ENCODE results near the gene RETREG1.

The RETREG1 gene

DNA sequence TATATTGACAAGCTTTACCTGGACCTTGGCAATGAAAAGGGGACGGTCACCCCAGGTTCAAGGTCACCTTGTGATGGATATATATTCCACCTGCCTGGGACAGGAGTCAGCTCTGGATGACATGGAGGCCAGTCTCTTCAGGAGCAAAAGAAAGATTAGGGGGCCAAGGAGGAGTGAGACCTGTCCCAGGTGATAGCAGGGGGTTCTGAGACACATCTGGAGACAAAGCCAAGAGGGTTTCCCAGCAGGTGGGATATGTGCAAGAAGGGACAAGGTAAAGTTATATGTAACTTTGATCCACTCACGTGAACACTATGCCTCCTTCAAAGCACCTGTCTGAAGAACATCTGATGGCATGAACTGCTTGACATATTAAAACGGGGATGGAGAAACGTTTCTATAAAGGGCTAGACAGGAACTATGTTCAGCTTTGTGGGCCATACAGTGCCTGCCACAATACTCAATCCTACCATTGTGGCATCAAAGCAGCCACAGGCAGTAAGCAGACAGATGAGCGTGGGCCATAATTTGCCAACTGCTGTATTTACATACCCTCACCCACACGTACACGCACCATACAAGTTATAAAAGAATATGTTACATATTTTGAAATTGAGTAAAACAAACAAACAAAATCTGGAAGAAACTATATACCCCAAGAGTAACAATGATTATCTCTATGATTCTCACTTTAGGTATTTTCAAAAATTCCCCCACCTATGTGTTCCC, 88.3 kb downstream of the RETREG1 start:
- no peak for DNase-seq (ENCODE audit: low read depth in 2 of 2)

DNA sequence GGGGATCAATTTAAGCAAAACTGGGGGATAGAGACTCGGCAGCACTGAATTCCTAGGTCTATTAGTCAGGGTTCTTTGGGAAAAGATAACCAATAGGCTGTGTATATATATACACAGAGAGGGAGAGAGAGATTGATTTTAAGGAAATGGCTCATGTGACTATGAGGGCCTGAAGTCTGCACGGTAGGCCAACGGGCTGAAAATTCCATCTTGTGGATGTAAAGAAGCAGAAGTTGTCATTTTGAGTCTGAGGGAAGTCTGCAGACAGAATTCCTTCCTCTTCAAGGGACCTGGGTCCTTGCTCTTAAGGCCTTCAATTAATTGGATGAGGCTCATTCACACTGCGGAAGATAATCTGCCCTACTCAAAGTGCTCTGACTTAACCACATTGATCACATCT, 91.1 kb downstream of the RETREG1 start:
- DNase-seq (ENCODE audit: low read depth in 2 of 2), result no peak

DNA sequence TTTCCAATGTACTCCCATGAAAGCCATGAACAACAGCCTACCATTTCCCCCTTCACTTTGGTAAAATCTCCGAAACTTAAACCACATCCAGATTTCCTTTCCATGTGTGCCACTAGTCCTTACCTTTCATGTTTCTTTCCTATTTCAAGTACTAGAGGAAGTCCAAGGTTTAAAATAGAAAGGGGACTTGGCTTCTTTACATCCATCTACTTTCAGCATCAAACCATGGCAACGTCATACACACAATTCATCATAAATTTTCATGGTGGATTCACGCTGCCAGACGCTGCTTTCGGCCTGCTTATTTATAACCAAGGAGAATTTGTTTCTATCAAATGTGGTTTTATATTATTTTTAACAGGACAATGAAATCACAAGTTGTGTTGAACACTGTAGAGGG, 92.5 kb downstream of the RETREG1 start:
- DNase-seq (ENCODE audit: low read depth in 2 of 2), result no peak

DNA sequence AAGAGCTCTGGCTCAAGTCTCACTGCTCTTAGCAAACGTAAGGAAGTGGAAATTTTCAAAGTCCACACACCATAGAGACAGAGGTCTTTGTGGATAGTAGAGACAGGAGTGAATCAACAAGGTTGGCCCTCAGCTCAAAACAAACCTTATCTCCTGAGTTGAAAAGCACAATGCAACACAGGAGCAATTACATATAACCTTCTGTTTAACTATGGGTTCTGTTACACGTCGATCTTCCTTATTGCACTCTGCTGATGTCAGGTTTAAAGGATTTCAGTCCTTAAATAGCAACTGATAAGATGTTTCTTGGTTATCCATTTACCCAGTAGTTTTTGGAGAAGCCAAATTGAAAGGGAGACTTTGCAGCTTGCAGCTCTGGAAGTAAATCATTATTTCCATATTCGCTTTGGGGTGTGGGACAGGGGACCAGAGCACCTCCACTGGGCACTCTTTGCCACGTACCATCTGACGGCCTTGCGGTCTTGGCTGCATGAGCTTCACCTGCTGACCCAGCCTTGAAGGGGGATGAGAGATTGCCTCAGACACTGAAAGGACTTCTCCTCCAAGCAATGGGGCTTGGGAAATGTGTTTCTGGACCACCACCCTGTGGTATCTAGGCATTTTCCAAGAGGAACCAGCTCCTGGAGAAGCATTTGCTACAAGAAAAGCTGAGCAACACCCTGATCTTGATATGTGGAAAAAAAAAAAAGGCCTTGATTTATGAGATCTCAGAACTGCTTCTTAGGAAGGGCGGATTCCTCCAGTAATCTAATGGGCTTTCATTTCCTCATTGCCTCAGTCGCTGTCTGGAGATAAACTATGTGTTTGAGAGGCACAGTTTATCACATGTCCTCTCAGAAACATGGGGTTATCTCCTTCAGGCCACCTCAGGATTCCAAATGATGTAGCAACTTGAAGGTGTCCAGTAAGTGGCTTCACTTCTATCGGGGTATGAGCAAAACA, 95.0 kb downstream of the RETREG1 start:
- no peak for DNase-seq (ENCODE audit: low read depth in 2 of 2)

DNA sequence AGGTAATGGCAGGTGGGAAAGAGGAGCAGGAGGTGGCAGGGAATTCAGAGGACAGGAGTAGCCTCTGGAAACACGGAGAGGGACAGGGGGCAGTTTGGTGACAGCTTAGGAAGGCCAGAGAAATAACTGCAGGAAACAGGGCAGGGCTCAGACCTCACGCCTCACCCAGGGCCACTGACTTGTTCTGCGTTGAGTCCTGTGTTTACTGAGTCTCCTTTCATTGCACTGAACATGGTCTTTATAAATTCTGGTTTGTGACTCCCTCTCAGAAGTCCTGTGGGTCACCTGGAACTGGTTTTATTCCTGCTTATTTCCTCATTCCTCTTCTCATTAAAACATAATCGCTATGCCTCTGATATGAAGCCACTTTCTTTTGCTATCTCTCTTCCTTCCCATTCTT, 96.0 kb downstream of the RETREG1 start:
- DNase-seq (ENCODE audit: low read depth in 2 of 2), result no peak

DNA sequence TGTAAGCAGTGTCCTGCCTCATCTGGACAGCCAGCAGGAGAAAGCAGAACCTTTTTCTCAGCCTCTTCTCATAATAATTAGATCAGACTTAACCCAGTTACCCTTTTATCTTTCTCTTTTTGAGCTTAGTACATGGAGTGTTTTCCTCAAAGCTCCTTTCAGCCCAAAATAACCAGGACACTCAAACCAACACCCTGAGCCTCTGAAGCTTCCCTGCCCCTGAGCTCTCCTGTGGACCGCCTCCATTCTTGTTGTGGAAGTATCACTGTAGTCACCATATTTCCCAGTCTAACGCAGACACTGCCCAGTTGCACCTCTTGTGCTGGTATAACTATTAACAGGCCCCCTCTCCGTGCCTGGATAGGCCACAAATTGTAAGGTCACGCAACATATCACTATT, 97.4 kb downstream of the RETREG1 start:
- DNase-seq (ENCODE audit: low read depth in 2 of 2), result no peak

DNA sequence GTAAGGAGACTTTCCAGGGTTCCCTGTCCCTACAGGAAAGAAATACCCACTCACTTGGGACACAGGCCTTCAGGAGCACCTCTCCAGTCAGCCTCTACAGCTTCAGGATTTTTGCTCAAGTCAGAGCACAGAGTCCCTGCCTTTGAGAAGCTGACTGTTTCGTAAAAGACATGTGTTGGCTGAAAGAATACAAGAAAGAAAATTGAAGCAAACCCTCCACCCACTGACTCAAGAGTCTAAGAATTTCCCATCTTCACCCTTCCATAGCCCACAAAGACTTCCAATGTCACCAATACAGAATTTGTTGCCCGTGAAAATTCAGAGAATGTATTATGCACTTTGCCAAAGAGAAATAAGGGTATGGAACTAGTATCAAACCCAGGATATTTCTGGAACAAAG, 98.2 kb downstream of the RETREG1 start:
- no peak for DNase-seq (ENCODE audit: low read depth in 2 of 2)

DNA sequence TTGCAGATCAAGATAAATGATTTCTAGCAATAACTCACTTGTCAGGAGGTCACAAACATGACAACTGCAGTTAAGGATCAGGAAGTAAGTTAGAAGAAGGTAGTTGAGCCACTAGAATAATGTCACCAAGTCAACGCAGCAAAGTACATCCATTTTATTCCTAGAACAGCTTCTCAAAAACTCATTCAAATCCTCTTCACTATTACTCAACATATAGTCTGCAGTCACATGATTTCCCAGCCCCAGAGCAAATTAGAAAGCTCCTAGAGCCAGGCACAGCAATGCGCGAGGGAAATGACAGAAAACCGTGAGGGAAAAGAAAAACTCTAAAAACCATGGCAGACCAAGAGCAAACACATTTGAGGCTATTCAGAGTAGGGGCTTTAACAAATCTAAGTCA, 101.3 kb downstream of the RETREG1 start:
- no peak for DNase-seq (ENCODE audit: low read depth in 2 of 2)

DNA sequence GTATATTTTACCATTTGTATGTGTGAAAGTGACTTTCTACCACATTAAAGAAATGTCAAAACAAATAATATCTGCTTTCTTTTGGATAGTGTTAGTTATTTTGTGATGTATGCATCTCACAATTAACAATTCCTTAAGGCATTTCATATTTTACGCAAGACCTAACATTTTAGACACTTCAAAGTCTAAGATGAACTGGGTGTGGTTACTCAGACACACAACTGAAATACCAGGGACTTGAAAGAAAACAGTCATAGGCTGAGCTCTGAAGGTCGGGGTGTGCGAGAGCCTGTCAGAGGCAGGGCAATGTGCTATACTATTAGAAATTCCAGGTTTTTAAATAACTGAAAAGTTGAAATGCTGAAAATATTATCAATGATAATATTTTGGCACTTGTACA, 106.7 kb downstream of the RETREG1 start:
- DNase-seq (ENCODE audit: low read depth in 2 of 2), result no peak

DNA sequence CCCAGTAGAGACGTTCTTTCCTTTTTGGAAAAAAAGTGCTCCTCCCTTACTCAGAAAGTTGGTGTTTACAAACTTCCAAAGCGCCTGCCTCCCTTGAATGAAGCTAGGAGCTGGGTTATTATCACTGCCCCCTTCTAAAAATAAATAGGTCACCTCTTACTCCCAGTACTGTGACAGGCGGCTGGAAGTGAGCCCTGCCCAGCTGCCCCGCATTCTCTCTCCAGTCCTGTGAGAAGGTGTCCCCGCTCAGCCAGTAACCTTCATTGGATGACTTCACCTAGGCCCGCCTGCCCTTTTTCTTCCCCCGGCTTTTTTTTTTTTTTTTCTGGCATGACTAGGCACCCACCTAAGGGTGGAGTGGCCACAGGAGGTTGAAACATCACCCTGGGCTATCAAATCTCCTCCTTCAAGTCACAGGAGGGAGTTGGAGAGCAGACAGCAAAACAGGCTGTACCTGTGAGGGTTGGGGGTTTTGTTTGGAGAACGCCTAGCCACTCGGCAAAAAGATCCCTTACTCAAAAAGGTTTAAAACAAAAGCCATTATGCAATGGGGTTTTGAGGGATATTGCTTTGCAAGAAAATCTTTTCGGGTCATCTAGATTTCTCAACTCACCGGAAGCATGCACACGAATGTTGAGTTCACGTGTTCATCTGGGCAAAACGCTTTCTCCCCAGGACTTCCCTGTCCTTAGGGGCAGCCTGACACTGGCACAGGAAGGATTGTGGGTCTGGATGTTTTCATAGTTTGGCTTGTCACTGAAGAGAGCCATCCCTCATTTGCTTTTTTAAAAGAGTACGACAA, 107.9 kb downstream of the RETREG1 start:
- DNase-seq (ENCODE audit: low read depth in 2 of 2), result no peak

DNA sequence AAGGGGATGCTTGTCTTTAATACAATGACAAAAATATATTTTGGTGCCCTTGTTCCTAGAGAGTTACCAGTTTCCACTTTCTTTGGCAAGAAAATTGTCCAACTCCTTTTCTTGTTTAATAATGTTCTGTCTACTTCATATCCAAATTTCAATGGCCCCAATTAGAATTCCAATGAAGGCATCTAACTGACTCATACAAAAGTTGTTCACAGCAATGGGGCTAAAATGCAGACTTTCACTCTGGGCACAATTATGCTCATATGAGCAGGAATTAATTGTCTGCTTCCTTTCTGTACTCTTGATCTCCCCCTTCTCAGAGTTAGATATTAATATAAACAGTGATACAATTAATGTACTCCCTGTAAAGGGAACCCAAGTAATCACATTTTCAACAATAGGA, 109.1 kb downstream of the RETREG1 start:
- no peak for DNase-seq (ENCODE audit: low read depth in 2 of 2)

DNA sequence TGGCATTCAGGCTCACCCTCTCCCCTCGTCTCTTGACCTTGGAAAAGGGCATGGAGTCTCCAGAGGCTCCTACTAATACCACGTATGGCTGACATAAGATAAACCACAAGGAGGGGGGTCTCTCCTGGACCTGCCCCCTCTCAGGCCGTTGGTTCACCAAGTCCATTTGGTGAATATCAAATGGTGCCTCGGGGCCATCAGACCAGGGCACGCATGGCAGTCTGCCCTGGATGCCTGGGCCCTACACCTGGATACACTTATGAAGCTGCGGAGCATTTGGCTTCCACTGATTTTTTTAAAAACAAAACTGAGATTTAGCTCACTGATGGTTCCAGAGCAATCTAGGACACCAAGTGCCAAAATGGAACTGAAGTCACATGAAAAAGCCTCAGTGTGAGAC, 110.9 kb downstream of the RETREG1 start:
- DNase-seq (ENCODE audit: low read depth in 2 of 2), result no peak

DNA sequence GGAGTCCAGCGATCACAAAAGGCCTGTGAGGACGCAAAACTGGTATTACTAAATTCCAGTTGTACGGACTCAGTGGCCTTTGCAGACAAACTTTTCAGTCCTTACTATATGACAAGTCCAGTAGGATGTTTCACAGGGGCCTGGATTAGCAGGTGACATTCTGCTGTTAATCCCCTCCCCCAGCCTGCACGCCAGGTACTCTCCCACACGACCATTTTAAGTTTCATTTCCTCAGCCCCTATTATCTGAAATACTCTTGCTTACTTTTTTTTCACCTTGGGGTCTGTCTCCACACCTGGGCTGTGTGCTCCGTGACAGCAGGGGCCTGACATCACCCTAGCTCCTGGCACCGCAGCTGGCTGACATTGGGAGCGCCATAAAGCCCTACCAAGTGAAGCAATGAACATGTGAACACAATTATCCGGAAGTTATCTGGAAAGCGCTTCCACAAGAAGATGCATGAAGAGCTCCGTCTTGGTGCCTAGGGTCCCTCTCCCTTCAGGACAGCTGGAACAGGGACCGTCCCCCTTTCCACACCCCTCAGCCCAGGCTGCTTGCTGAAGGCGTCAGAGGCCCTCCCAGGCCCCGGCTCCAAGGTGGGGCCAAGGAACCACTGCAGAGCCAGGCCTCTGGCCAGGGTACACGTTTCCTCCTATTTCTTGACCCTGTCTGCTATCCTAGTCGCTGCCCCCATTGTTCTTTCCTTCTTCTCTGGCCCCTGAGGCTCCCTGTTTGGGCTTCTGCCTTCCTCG, 111.5 kb downstream of the RETREG1 start:
- no peak for DNase-seq (ENCODE audit: low read depth in 2 of 2)

DNA sequence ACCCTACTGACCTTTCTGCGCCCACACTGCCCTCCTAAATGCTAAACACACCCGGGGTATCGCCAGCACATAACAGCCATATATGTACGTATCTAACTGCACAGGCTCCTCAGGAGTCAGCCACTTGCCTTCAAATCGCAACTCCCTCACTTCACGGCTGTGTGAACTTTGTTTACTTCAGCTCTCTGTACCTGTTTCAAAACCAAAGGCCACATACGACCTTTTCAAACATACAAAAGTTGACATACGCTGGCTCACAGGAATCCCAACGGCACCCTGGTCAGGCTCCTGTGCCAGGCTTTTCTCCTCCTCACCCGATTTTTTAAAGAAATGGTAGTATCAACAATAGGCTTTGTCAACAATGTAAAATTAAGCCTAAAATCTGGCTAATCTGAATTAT, 112.2 kb downstream of the RETREG1 start:
- DNase-seq (ENCODE audit: low read depth in 2 of 2), result no peak

DNA sequence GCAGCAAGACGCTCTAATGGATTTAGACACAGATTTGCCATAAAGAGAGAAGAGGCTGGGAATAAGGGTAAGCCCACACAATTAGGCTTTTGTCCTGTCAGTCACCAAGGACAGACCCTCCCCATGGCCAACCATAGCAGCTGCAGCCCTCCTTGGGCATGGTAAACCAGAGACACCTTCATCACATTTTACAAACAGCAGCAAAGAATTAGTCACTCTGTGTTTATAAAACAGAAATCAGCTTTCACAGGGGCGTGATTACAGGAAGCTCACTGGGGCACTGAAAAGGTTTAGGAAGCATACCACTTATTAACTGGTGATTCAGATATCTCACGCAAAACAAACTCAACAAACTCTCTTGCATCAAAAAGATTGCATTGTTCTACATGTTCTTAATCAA, 113.9 kb downstream of the RETREG1 start:
- DNase-seq (ENCODE audit: low read depth in 2 of 2), result no peak

DNA sequence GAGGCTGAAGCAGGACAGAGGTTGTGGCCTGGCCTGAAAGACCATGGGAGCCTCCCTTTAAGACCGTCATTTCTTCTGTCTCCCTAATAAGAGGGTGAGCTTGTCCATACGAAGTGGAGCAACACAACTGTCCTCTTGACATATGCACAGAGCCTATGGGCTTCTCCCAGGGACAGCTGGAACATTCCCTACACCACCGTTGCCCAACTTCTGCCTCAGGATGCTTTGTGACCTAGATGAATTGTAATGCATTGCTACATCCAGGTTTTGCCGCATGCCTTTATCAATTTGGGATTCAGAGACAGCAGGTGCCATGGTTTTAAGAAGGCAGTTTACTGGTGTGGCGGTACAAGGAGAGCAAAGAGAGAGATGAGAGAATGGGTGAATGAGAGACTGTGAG, 116.8 kb downstream of the RETREG1 start:
- DNase-seq (ENCODE audit: low read depth in 2 of 2), result no peak

DNA sequence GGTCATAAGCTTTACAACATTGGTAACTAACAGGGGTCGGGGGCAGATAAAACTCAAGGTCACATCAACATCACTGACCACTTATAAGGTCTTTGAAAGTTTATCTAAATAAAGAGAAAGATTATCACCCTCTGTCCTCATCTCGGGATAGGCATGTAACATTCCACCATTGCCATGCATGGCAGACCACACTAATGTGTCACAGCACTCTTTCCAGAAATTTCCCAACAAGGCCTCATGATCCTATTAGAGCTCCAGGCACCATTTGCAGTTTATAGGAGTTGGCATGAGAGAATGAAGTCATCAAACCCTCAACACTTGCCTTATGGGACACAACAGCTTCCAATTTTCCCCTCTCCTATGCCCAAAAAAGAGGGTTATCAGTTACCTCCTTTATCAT, 119.3 kb downstream of the RETREG1 start:
- no peak for DNase-seq (ENCODE audit: low read depth in 2 of 2)

DNA sequence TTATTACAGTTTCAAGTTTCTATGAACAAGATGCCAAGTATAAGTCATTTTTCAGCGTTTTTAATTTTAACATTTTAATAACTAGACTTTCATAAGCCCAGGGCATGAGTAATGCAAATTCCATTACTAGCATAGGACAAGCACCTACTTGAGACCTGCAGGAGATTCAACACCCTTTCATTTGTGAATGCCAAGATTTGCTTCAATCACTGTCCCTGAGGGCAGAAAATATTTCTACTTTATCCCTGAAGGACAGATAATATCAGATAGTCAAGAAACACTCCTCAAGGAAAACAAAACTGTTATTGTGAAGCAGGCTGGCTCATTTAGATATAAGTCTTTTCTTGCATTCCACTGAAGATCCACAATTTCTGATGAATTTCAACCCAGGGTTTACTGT, 123.5 kb downstream of the RETREG1 start:
- DNase-seq (ENCODE audit: low read depth in 2 of 2), result no peak

DNA sequence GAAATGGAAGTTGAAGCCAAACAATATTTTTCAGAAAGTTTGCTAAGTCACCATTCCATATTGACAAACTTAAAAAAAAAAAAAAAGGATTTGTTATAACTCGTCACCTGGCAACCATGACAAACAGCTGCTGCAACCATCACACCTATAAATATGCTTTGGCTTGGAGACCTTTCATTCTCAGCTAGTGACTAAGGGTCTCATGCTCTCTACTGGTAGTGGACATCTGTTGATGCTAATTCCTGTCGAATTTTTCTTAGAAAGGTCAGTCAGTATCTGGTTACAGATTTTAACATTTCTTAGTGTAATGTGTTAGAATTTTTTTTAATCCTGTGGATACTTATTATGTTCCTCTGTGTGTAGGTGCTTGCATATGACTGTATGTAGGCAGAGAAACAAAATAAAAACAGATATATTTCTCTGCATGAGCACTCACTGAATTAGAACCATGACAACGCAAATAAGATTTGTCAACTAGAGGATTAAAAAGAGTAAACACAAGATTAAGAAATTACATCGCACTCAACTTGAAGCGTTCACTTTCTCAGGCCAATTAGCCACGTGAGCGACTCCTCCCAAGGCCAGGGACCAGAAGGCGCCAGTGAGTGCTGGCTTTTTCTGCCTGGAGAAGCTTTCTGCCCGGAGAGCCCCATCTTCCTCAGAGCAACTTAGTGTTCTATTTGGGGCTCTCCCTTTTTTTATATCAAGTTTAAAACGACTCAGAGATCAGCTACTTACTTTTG, 124.2 kb downstream of the RETREG1 start:
- no peak for DNase-seq (ENCODE audit: low read depth in 2 of 2)

DNA sequence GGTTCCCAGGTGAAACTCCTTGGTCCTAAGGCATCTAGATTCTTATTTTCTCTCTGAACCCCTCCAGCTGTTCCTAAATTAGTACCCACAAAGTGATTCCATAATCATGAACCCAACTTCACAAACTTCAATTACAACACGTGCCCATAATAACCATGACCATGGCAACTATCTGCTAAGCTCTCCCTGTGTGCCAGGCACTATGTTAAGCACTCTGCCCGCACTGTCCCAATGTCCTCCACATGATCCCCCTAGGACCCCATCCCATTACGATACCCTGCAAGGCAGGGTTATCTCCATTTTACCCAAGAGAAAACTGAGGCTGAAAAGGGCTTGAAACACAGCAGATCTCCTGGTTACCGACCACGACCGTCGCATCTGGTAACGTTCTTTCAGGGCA, 125.9 kb downstream of the RETREG1 start:
- no peak for DNase-seq (ENCODE audit: low read depth in 2 of 2)

DNA sequence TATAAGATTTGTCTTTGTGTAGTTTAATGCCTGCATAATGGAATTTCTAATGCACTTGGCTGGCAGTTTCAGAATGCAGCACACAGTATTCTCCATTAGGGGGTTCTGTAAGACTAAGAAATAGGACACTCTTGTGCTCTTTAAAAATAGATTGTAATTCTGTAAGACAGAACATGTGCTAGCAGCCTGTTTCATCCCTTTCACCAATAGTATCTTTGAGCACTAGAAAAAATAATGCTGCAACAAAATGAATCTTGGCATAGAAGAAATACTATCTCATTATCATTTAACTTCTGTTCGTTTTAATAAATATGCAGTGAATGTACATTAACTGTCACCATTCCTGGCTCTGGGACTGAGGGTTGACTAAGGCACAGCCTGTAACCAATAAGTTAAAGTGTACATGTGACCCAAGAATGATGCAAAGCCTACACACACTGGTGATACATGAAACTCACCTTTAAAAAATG, 127.4 kb downstream of the RETREG1 start:
- DNase-seq (ENCODE audit: low read depth in 2 of 2), result no peak

All from stimulated activated CD8-positive, alpha-beta memory T cell treated with anti-CD3 and anti-CD28 coated beads, Interleukin-2, amount 100 ng/mL, for 48 hours (primary cell).